ENCODE results near the gene DUSP1. TPM values are rescaled to one million over a fixed set of nuclear protein-coding genes. Genes with fewer than 3 reads are reported as not detected.

The DUSP1 gene
- total and polyA plus RNA-seq, 8 donors: 76.4 to 690 (median 288) TPM

DNA sequence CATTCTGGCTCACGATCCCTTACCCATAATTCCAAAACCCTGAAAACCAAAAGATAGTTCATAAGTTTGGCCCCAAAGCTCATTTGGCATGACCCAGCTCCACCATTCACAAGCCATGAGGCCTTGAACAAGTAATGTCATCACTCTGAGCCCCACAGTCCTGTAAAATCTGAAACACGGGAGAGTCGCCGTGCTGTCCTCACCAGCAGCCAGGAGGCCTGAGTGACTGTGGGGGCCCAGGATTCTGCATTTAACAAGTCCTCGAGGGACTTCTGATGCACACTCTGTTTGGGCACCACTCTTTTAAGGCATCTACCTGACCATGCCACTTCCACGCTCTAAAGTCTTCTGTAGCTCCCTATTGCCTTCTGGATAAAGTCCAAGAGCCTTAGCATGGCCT lies 40.8 kb downstream of the DUSP1 start:
- Histone ChIP-seq H3K27me3 (no peaks in the 10 kb centered on the region), H3K9me3 (no peaks in the 10 kb centered on the region), H3K4me3 (no peak overlapping the region), H3K4me1 (peaks cover 20 to 39% (median 27%) of the 10 kb centered on the region in 4 donors), H3K36me3 (no peaks in the 10 kb centered on the region), H3K27ac (no peak overlapping the region)
- no peak for TF ChIP-seq EP300 (IDR thresholded peaks at IDR 0.05)
- no peak for TF ChIP-seq CTCF (IDR thresholded peaks at IDR 0.05)
- intact Hi-C loops (cut with DNase I; ENCODE audit: low total_unique reads): no loop called here
- 91 to 97% (median 95%) methylated on average over 6 of the region's 6 CpGs for WGBS, 5 donors
- no peak for DNase-seq

- Histone ChIP-seq H3K4me3 (no peak overlapping the region), H3K4me1 (peaks cover 20 to 44% (median 27%) of the 10 kb centered on the region in 4 donors), H3K27ac (no peak overlapping the region), H3K36me3 (no peaks in the 10 kb centered on the region), H3K9me3 (no peaks in the 10 kb centered on the region), H3K27me3 (no peaks in the 10 kb centered on the region)
- TF ChIP-seq POLR2AphosphoS5 (IDR thresholded peaks at IDR 0.05): no peak
- no peak for TF ChIP-seq EP300 (IDR thresholded peaks at IDR 0.05)
- TF ChIP-seq CTCF (IDR thresholded peaks at IDR 0.05): no peak
- TF ChIP-seq POLR2A (IDR thresholded peaks at IDR 0.05): no peak
- intact Hi-C loops (cut with DNase I; ENCODE audit: low total_unique reads): no loop called here
- DNase-seq: no peak
- 83 to 95% (median 94%) methylated on average over 13 of the region's 13 CpGs for WGBS, 5 donors
These were observed 41.4 kb downstream of the DUSP1 start for GRCh38 chr5:172729588-172729987.

GRCh38 chr5:172728481-172729241 lies 42.3 kb downstream of the DUSP1 start:
- TF ChIP-seq POLR2A (IDR thresholded peaks at IDR 0.05) (no peak), POLR2AphosphoS5 (IDR thresholded peaks at IDR 0.05) (no peak), CTCF (IDR thresholded peaks at IDR 0.05) (no peak), EP300 (IDR thresholded peaks at IDR 0.05) (no peak)
- intact Hi-C loops (cut with DNase I; ENCODE audit: low total_unique reads): no loop called here
- no peaks in the 10 kb centered on the region for H3K9me3 ChIP-seq
- no peak overlapping the region for H3K27ac ChIP-seq
- H3K4me3 ChIP-seq: no peak overlapping the region
- peaks cover 10 to 36% (median 20%) of the 10 kb centered on the region in 4 donors for H3K4me1 ChIP-seq
- no peaks in the 10 kb centered on the region for H3K36me3 ChIP-seq
- 80 to 93% (median 84%) methylated on average over 10 of the region's 10 CpGs for WGBS, 5 donors
- no peaks in the 10 kb centered on the region for H3K27me3 ChIP-seq
- no peak for DNase-seq

- Histone ChIP-seq H3K9me3 (no peaks in the 10 kb centered on the region), H3K36me3 (no peaks in the 10 kb centered on the region), H3K27ac (no peak overlapping the region), H3K4me3 (no peak overlapping the region), H3K27me3 (no peaks in the 10 kb centered on the region), H3K4me1 (peaks cover 0 to 24% (median 10%) of the 10 kb centered on the region in 4 donors)
- intact Hi-C loops (cut with DNase I; ENCODE audit: low total_unique reads): no loop called here
- TF ChIP-seq EP300 (IDR thresholded peaks at IDR 0.05) (no peak), POLR2A (IDR thresholded peaks at IDR 0.05) (no peak), CTCF (IDR thresholded peaks at IDR 0.05) (no peak), POLR2AphosphoS5 (IDR thresholded peaks at IDR 0.05) (no peak)
- DNase-seq: no peak
- WGBS, 5 donors: 65 to 71% (median 68%) methylated on average over 7 of the region's 7 CpGs
These were observed 43.4 kb downstream of the DUSP1 start for GRCh38 chr5:172727551-172727950.
